GM04503 (cell line): Measurements from ENCODE around the gene UXS1.

ENCODE experiments used
- DNase-seq: peaks from one replicate; pipeline ENCODE4 v3.0.0-alpha.2; 2012; ENCODE audit warnings: low read depth

Gene UXS1

DNA sequence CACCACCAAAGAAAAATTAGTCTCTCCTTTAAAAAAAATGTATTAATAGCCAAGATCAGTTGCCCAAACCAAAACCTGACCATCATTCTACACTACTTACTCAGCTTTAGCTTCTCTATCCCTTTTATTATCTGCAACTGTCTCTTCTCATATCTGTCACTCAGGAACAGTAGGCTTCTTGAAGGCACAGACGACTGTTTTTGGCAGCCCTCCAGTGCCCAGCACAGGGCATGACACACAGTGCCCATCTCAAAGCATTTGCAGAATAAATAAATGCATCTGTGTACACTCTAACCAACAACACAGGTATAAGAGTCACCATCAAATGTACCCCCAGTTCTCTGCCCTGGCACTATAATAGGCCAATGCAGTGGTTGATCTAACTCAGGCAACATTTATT is 117.2 kb downstream of the UXS1 start:
- DNase-seq = no peak

DNA sequence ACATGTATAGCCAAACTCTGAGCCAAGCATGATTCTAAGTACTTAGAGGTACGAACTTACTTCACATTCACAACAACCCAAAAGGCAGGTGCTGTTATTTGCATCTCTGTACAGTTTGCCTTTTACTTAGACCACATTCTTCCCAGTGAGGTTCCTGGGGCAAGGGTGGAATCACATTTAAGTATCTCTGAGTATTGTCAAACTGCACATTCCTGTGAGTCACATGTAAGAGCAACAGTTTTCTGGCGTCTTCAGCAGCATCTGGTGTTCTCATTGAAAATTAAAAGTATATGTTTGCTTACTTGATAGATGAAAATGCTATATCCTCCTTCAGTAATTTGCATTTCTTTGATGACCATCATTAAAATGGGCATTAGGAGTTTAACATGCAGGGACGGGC is 119.1 kb downstream of the UXS1 start:
- no peak for DNase-seq

DNA sequence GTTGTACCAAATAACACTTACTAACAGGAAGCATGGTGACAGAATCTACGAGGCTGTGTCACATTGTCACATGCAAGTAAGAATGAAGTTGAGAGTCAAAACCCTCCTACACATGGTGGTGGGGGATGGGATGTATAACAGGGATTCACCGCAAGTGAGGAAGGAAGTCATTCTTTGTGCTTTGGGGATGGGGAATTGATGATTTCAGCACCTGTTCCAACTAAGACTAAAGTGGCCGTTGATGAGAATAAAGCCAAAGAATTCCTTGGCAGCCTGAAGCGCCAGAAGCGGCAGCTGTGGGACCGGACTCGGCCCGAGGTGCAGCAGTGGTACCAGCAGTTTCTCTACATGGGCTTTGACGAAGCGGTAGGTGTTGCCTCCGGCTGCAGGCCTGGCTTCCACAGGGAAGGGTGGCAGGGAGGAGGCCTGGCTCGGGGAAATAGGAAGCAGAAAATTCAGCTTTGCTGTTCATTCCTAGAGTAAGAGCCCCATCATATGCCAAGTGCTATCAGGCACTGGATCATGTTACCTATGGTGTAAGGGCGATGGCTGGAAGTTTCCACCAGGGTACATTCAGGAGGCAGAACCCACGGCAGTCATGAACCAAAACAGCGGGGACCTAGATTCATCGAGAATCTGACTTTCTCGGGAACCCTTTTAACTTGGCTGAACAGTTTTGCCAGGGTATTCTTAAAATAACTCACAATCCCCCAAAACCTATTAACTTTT is 120.3 kb downstream of the UXS1 start:
- DNase-seq = no peak

DNA sequence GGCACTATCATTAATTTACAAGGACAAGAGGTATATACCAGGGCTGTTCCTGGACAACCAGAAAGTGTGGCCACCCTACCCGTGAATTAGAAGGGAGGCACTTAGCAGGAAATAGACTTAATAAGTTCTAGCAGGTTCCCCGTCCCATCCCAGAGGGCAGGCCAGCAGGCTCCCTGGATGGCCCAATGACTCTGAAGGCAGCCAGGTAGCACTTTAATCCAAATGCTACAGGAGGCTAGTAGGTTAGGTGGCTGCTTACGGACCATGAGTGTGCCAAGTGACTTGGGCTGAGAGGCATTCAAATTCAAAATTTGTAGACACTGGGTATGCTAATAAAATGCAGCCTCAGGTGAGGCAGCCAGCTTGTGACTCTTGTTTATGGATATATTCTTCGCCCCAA is 123.9 kb downstream of the UXS1 start:
- DNase-seq = no peak

DNA sequence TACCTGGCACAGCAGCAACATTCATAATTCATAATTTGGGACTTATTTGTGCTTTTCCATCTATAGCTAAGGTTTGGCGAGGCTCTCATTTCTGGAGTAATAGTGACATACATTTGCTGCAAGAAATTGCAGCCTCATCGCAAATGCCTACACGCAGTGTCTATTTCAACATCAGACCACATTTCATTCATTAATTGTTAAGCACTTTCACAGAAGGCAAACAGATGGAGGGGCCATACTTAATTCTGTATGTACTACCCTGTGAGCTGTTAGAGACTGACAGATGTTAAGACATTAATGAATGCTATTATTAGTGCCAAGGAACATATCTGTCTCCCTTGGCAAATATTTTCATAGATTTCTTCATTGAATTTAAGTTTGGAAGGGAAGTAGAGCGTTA is 125.7 kb downstream of the UXS1 start:
- DNase-seq = no peak

DNA sequence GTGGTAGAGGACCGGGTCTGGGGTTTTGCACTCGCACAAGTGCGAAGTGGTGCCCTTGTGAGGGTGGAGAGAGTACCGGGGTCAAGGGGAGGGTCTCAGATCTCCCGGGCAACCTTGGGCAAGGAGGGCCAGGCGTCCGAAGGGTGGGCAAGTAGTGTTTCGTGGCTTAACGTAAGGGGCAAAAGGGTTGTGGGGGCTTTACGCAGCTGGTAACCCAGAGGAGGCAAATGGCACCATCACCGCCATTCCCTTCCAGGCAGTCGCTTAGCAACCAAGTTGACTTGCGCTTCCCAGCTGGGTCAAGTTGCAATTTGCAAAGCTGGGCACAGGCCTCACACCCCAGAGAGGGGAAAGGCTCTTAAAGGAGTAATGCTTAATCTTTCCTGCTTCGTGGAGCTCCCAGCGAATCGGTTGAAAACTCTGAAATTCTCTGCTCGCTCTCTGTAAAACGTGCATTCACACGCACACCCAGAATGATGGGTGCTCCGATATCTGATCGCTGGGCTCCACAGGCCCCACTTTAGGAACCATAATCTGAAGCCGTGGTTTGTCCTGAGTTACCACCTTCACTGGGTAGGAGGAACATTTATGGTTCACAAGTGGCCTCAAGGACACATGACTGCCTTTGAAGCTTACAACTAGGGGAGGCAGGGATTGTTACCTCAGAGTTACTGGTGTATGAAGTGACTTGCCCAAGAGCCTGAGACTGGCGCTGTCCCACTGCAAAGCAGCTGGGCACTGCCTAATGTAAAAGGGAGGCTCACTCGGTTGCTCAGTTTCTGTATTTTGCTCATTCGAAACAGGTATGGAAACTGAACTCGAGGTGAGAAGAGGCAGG is 127.9 kb downstream of the UXS1 start:
- no peak for DNase-seq

DNA sequence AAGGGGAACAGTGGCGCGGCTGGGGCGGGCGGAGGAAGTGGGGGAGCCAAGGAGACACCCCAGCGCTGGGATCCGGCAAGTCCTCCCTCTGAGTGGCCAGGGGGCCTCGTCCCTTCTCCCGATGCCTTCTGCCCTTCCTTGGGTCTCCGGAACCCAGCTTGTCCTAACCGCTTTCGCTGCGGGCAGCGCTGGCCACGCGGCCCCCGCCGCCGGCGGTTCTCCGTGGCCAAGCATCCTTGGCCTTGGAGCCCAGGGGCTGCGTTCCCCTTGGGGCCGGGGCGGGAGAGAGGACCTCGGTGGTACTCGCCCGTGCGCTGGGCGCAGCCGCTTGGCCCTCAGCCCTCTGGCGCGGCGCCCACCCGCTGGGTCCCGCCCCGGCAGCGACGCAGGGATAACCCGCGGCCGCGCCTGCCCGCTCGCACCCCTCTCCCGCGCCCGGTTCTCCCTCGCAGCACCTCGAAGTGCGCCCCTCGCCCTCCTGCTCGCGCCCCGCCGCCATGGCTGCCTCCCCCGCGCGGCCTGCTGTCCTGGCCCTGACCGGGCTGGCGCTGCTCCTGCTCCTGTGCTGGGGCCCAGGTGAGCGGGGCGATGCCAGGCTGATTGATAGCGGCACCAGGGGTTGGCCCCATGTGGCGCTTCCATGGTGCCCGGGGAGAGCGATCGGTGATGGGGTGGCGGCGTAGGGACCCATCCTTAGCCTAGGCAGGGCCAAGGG is 128.7 kb downstream of the UXS1 start:
- no peak for DNase-seq

DNA sequence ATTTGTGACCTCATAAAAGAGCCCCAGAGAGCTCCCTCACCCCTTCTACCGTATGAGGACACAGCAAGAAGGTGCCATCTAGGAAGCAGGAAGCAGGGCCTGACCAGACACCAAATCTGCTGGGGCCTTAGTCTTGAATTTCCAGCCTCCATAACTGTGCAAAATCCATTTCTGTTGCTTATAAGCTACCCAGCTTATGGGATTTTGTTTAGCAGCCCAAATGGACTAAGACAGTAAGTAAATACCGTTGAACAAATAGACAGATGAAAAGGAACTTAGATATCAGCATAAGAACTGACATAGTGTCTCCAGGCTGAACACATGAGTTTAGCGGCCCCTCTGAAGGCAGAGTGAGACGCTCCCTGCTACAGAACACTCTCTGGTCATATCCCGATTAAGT is 130.9 kb downstream of the UXS1 start:
- no peak for DNase-seq

DNA sequence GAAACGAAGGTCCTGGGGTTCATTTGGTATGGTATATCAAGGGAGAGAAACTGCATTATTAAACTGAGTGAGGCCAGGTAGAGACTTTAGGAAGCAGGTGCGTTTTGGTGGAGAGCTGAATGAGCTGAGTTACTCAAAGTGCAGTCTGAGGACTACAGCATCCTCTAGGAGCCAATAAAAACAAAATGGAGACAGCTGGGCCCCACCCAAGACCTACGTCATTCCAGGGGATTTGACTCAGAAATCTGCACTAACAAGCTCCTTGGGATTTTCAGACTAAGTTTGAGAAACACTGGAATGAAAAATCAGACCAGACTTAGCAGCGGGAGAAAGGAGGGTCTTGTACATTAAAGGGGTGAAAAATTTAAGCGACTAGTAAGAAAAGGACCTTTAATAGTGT is 131.5 kb downstream of the UXS1 start:
- DNase-seq = no peak

DNA sequence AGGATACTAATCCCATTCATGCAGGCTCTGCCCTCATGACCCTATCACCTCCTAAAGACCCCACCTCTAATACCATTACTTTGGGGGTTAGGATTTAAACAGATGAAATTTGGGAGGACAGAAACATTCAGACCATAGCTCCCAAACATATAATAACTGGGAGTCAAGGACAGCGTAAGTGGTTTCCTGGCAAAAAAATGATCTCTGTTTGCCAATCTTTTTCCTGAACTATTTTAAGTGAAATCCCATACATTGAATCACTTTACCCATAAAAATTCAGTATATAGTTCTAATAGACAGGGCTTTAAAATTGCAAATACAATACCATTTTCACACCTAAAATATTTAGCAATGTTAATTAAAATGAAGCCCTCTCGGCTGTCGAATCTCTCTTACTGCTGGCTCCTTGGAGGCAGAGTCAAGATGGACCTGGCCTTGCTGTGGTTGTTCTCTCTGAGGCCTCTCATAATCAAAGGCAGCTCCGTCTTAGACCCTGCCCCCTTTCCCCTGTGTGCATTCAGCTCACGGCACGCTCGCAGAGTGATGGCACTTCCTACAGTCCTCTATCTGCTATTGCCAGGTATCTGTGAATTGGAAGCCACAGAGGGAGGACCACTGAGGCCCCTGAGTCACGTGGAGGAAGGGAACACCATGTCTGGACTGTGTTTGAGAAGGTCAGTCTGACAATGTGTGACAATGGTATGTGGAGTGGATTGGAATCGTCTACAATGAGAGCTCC is 132.3 kb downstream of the UXS1 start:
- DNase-seq = no peak

DNA sequence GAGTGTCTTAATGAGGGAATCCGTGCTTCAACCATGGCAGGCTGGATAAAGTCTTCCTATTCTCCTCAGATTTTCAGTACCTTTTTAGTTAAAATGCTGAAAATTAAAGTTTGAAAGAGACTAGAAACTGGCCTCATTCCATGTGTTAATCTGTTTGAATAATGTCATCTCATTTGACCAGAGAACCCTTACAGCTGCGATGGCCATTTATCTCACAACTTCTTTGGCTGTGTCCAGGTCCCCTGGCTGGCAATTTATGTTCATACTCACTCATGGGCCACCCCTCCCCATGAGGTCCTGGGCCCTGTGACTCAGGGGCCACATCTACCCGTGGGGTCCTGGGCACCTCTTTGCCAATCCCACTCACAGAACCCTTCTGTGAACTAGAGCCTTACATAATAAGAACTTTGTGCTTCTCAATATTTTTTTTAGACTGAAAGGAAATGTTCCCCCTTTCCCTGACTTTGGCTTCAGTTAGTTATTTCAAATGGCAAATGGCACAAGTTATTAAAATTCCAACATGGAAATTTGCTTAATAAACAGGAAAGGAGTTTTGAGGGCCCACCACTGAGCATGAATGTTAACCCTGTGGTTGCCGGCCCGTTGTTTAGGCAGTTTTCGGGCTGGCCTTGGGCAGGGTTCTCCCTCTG is 134.6 kb downstream of the UXS1 start:
- no peak for DNase-seq

DNA sequence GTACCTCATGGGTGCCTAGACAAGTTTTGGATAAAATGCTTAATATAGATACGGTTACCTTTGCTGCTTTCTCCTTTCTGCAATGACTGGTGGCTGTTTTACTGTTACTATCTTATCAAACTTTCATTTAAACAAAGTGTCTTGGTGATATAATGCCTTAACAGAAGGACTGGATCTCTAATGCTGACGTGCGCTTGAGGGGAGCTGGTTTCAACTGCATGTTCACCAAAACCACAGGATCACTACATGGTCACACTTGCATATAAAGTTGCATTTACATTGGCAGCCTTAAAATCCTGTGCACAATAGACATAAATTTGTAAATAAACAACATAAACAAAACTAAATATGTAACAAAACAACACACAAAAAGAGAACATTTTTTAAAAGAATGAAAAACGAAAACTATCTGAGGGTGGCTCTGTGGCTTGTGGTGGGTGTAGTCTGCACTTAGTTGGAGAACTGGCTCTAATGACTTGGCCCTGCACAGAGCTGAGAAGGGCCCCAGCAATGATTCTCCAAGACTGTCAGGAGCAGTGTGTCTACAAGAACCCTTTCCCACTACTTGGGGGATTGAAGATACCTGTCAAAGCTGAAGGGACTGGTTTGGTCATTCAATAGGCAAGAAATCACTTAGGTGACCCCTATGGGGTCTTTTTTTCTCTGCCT is 135.5 kb downstream of the UXS1 start:
- DNase-seq = no peak

DNA sequence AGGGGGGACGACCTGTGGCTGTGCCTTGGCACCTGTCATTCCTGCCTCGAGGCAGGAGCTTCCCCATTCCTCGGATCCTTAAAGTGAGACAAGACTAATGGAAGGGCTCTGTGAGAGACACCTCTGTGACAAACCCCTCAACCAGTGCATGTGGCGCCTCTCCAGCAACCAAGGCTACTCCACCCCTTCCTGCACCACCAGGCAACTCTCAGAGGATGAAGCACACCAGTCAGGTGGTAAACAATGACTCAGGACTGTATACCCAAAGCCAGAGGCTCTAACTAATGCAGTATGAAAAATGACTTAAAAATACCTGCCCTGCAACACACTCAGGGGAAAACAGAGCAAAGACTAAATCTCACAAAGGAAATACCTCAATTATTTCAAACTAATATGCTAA is 136.9 kb downstream of the UXS1 start:
- DNase-seq = no peak

DNA sequence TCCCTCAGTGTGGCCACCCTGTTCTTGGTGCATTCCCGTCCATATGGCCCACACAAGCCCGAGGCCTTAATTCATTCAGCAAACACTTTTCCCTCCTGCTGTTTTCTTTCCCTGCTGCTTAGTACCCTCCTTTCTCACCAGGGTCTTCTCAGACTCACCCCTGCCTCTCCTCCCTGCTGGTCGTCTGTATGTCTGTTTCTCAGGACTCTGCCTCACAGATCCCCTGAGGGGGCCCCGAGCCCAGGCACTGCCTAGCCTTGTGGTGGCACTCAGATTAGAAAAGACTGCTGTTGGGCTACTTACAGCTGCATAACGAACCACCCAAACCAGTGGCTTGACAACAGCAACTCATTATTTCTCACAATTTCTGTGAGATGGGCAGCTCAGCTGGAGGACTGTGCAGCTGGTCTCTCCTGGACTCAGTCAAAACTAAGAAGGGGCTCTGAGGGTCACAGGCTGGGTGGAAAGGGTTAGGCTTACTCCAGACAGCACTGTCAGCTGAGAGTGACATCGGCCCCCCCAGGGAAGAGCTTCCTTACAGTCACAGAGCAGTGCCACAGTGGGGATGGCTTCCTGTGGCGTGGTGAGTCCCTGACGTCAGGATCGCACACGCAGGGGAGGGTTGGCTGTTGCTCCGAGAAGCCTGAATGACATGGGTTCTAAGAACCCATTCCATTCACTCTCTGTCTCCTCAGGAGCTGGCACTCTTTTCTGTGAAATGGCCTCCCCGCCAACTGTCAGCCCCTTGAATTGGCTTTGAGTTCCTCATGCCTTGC is 139.0 kb downstream of the UXS1 start:
- no peak for DNase-seq

DNA sequence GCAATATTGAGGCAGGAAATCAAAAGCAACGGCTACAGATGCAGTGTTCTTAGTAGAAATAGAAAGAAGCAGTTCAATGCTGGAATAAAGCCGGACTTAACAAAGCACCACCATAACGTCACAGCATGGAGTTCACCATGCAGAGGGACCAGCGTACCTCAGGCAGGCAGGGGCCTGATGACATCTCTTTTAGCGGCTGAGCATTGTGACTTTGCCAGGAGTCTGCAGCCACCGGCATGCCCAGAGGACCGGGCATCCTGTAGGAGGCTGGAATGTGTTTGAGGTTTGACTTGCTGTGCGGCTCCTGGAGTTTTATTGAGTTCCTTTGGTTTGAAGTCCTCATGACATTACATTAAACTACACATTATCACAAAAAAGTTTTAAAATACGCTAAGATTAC is 139.8 kb downstream of the UXS1 start:
- DNase-seq = no peak

DNA sequence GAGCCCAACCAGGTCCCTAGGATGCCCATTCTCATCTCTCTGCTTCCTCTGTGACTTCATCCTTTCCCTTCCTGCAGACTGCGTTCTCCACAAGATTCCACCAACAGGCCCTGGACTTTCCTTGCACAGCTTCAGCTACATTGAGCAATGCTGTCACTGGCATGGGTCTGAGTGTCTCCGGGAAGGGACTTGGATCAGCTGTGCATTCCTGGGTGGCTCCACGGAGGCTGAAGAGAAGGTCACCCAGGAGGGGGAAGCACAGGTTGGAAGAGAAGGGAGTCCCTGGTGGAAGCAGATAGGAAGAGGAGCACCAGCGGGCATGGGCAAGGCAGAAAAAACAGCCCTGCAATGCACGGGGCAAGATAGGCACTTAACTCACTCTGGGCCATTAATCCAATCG is 140.5 kb downstream of the UXS1 start:
- DNase-seq = no peak

DNA sequence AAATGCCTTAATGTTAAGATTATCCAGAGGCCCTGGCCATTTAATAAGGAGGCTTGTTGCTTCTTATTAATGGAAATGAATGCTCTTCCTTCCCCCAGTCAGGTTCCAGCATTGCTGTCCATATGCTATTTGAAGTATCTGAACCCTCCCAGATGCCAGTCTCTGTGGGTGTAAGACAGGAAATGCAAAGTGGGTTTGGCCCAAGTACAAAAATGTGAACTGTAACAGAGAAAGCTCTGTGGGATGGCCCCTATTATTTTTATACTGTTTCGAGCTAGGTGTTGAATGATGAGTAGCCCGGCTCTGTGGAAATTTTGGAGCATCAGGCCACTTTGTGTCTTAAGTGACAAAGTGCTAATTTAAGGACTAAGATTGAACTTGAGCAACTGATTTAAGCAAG is 141.0 kb downstream of the UXS1 start:
- DNase-seq = peak; percentile 37

DNA sequence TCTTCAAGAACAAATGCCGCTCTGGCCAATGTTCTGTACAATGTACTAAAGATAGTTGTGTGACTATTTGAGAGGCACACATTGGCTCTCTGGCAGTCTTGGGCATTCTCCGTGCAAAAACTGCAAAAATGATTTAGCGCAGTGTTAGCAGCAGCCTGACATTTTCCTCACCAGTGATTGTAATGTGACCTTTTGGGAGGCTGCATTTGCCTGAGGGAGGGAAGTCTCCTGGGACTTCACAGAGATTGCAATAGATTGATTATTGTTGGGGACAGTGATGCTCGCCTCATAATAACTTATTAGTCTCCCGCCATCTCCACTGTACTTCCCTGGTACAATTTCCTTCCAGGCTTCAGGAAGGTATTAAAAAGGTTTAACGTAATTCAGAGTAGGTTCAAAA is 149.2 kb downstream of the UXS1 start:
- DNase-seq = no peak

DNA sequence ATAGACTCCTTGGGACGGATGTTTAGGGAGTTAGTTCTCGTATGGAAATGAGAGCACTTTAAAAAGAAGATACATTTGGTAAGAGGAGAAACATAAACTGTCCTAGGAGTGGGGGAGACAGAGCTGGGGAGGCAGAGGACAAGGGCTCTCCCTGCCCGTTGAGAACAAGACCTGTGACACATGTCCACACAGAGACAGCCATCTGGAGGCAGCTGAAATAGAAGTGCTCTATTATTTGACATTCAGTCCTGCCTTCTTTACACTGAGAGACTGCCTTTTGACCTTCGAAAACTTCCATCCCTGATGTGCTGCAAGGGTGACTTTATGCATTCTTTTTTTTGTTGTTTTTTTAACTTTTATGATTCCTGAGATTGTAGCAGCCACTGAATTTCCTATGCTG is 150.1 kb downstream of the UXS1 start:
- no peak for DNase-seq
